ENCODE data around the gene DPF3. TPM values are rescaled to one million over a fixed set of nuclear protein-coding genes. Genes with fewer than 3 reads are reported as not detected.

The DPF3 gene
- total RNA-seq, 2 experiments from 2014 or later = 0.27 to 0.31 TPM

- POLR2A ChIA-PET = no interaction called here
- TF ChIP-seq CTCF (IDR thresholded peaks at IDR 0.05) = no peak
- Histone ChIP-seq H3K27ac (ENCODE audit: low read depth in 1 of 2, low read length in 2 of 2) (no peak overlapping the region), H3K4me1 (ENCODE audit: insufficient read depth, low read length) (no peaks in the 10 kb centered on the region), H3K4me3 (ENCODE audit: low read length) (no peak overlapping the region), H3K9me3 (ENCODE audit: control insufficient read depth in 1 of 2, insufficient read depth in 1 of 2, low read length in 2 of 2) (peaks cover 0 to 9% of the 10 kb centered on the region in 2 experiments), H3K36me3 (ENCODE audit: insufficient read depth, low read length) (no peaks in the 10 kb centered on the region), H3K27me3 (ENCODE audit: control insufficient read depth in 1 of 2, insufficient read depth in 2 of 2, low read length in 2 of 2) (no peaks in the 10 kb centered on the region)
- DNase-seq (no peak), ATAC-seq (ENCODE audit: poor library complexity) (no peak)
- intact Hi-C loops (cut with DNase I, micrococcal nuclease) = no loop called here
- Mint-ChIP-seq H3K4me1 (ENCODE audit: low read depth) (no peaks in the 10 kb centered on the region), H3K27me3 (no peaks in the 10 kb centered on the region), H3K36me3 (ENCODE audit: low read depth) (no peaks in the 10 kb centered on the region), H3K27ac (no peak overlapping the region), H3K9me3 (no peaks in the 10 kb centered on the region), H3K4me3 (no peak overlapping the region)
- CTCF ChIA-PET = no interaction called here
Observed at GRCh38 chr14:72644038-72644437, 249.9 kb downstream of the DPF3 start.

- Mint-ChIP-seq H3K4me1 (ENCODE audit: low read depth) (no peaks in the 10 kb centered on the region), H3K4me3 (no peak overlapping the region), H3K9me3 (no peaks in the 10 kb centered on the region), H3K27me3 (no peaks in the 10 kb centered on the region), H3K36me3 (ENCODE audit: low read depth) (no peaks in the 10 kb centered on the region), H3K27ac (no peak overlapping the region)
- intact Hi-C loops (cut with DNase I, micrococcal nuclease) = no loop called here
- DNase-seq (no peak), ATAC-seq (ENCODE audit: poor library complexity) (no peak)
- no peaks in the 10 kb centered on the region for H3K4me1 ChIP-seq (ENCODE audit: insufficient read depth, low read length)
- H3K9me3 ChIP-seq (ENCODE audit: control insufficient read depth in 1 of 2, insufficient read depth in 1 of 2, low read length in 2 of 2) = peaks cover 0 to 15% of the 10 kb centered on the region in 2 experiments
- ChIA-PET CTCF (no interaction called here), POLR2A (no interaction called here)
- no peaks in the 10 kb centered on the region for H3K27me3 ChIP-seq (ENCODE audit: control insufficient read depth in 1 of 2, insufficient read depth in 2 of 2, low read length in 2 of 2)
- H3K27ac ChIP-seq (ENCODE audit: low read depth in 1 of 2, low read length in 2 of 2) = no peak overlapping the region
- no peaks in the 10 kb centered on the region for H3K36me3 ChIP-seq (ENCODE audit: insufficient read depth, low read length)
- H3K4me3 ChIP-seq (ENCODE audit: low read length) = no peak overlapping the region
- TF ChIP-seq CTCF (IDR thresholded peaks at IDR 0.05) = no peak
Observed at GRCh38 chr14:72643317-72643801, 250.5 kb downstream of the DPF3 start.

- DNase-seq (no peak), ATAC-seq (ENCODE audit: poor library complexity) (no peak)
- Histone ChIP-seq H3K9me3 (ENCODE audit: control insufficient read depth in 1 of 2, insufficient read depth in 1 of 2, low read length in 2 of 2) (peaks cover 0 to 15% of the 10 kb centered on the region in 2 experiments), H3K27me3 (ENCODE audit: control insufficient read depth in 1 of 2, insufficient read depth in 2 of 2, low read length in 2 of 2) (no peaks in the 10 kb centered on the region), H3K4me3 (ENCODE audit: low read length) (no peak overlapping the region), H3K27ac (ENCODE audit: low read depth in 1 of 2, low read length in 2 of 2) (no peak overlapping the region), H3K4me1 (ENCODE audit: insufficient read depth, low read length) (no peaks in the 10 kb centered on the region), H3K36me3 (ENCODE audit: insufficient read depth, low read length) (no peaks in the 10 kb centered on the region)
- no peak for TF ChIP-seq CTCF (IDR thresholded peaks at IDR 0.05)
- Mint-ChIP-seq H3K27me3 (no peaks in the 10 kb centered on the region), H3K4me3 (no peak overlapping the region), H3K36me3 (ENCODE audit: low read depth) (no peaks in the 10 kb centered on the region), H3K27ac (no peak overlapping the region), H3K4me1 (ENCODE audit: low read depth) (no peaks in the 10 kb centered on the region), H3K9me3 (no peaks in the 10 kb centered on the region)
- POLR2A ChIA-PET = no interaction called here
- CTCF ChIA-PET = no interaction called here
- intact Hi-C loops (cut with DNase I, micrococcal nuclease) = no loop called here
Observed at GRCh38 chr14:72640911-72641485, 252.9 kb downstream of the DPF3 start.
